WTC11 (cell line): ENCODE measurements around the gene TTC19. TPM values are rescaled to one million over a fixed set of nuclear protein-coding genes. Genes with fewer than 3 reads are reported as not detected.
"Not testable (repeated sequence)": the region's sequence is repeated elsewhere in the genome, so short reads cannot be mapped to it uniquely, and the experiment has no call there.

Experiments
- ATAC-seq: fragments of 200-7000 bp; cut with Tn5 transposase; 2 replicates; pipeline ENCODE4 v1.10.0; 2021; ENCODE audit warnings: mild to moderate bottlenecking, moderate library complexity
- CTCF ChIA-PET: fragments of 300-600 bp; sonication (Branson Sonifier 250); formaldehyde crosslinking; loops from one replicate; lab custom pipeline; 2021; ENCODE audit warnings: antibody characterized with exemption; lab: Charles Lee
- POLR2A ChIA-PET: fragments of 350-600 bp; sonication (Branson Sonifier 250); formaldehyde crosslinking; loops from one replicate; lab custom pipeline; 2021; ENCODE audit warnings: antibody characterized with exemption; lab: Charles Lee
- DNase-seq: peaks from one replicate; pipeline ENCODE4 v3.0.0; 2021; ENCODE audit warnings: low spot score
- H3K27ac Mint-ChIP-seq: 2 replicates; pipeline ENCODE4 v1.8.0; 2021; ENCODE audit warnings: mixed read lengths
- H3K27me3 Mint-ChIP-seq: 2 replicates; pipeline ENCODE4 v1.8.0; 2021; ENCODE audit warnings: low read depth, mild to moderate bottlenecking, moderate library complexity, mixed read lengths
- H3K36me3 Mint-ChIP-seq: 2 replicates; pipeline ENCODE4 v1.8.0; 2021; ENCODE audit warnings: mixed read lengths
- H3K4me1 Mint-ChIP-seq: 2 replicates; pipeline ENCODE4 v1.8.0; 2022; ENCODE audit warnings: mixed read lengths
- H3K4me3 Mint-ChIP-seq: 2 replicates; pipeline ENCODE4 v1.8.0; 2021; ENCODE audit warnings: mild to moderate bottlenecking, moderate library complexity, mixed read lengths
- H3K9me3 Mint-ChIP-seq: 2 replicates; pipeline ENCODE4 v1.8.0; 2021; ENCODE audit warnings: mixed read lengths
- CREB1 ChIP-seq: sonication (generic); formaldehyde crosslinking; IDR thresholded peaks from 2 replicates; pipeline ENCODE4 v1.8.0; 2023; ENCODE audit warnings: mild to moderate bottlenecking, missing genetic modification reagents
- FOXK1 ChIP-seq: sonication (generic); formaldehyde crosslinking; IDR thresholded peaks from 2 replicates; pipeline ENCODE4 v1.8.0; 2022; ENCODE audit warnings: mild to moderate bottlenecking, moderate library complexity, missing genetic modification reagents
- HMGA2 ChIP-seq: fragments of 250-450 bp; sonication (Bioruptor Pico); IDR thresholded peaks from 2 replicates; pipeline ENCODE4 v1.4.0; 2021; ENCODE audit warnings: mild to moderate bottlenecking, moderate library complexity
- NFYB ChIP-seq: sonication (generic); formaldehyde crosslinking; conservative IDR thresholded peaks from 2 replicates; pipeline ENCODE4 v1.8.0; 2022; ENCODE audit warnings: low read depth, missing genetic modification reagents
- SMAD3 ChIP-seq: sonication (generic); formaldehyde crosslinking; IDR thresholded peaks from 2 replicates; pipeline ENCODE4 v1.8.0; 2022; ENCODE audit warnings: missing genetic modification reagents, mild to moderate bottlenecking, borderline replicate concordance
- SMAD4 ChIP-seq: sonication (generic); formaldehyde crosslinking; IDR thresholded peaks from 2 replicates; pipeline ENCODE4 v1.8.0; 2022; ENCODE audit warnings: mild to moderate bottlenecking, missing genetic modification reagents
- SP1 ChIP-seq: sonication (generic); formaldehyde crosslinking; conservative IDR thresholded peaks from 2 replicates; pipeline ENCODE4 v1.8.1; 2022; ENCODE audit warnings: missing genetic modification reagents
- ZBTB21 ChIP-seq: sonication (generic); formaldehyde crosslinking; IDR thresholded peaks from 2 replicates; pipeline ENCODE4 v1.8.1; 2023; ENCODE audit warnings: mild to moderate bottlenecking, missing genetic modification reagents, borderline replicate concordance
- ZNF263 ChIP-seq: sonication (generic); formaldehyde crosslinking; IDR thresholded peaks from 2 replicates; pipeline ENCODE4 v1.8.1; 2022; ENCODE audit warnings: low read depth, mild to moderate bottlenecking, moderate library complexity, missing genetic modification reagents
- total RNA-seq: library from RNA; stranded (reverse); gene quantifications from 3 replicates; pipeline ENCODE4 v1.2.3, GENCODE V29; 2021
- TF ChIP-seq, protein P1 (sequence below): sonication (generic); formaldehyde crosslinking; IDR thresholded peaks from 2 replicates; pipeline ENCODE4 v1.8.1; 2022; ENCODE audit warnings: mild to moderate bottlenecking, moderate library complexity, missing genetic modification reagents
- TF ChIP-seq, protein P2 (sequence below): sonication (generic); formaldehyde crosslinking; IDR thresholded peaks from 2 replicates; pipeline ENCODE4 v1.8.1; 2023; ENCODE audit warnings: mild to moderate bottlenecking, moderate library complexity, missing genetic modification reagents
- TF ChIP-seq, protein P3 (sequence below): sonication (generic); formaldehyde crosslinking; IDR thresholded peaks from 2 replicates; pipeline ENCODE4 v1.8.1; 2022; ENCODE audit warnings: missing genetic modification reagents, borderline replicate concordance
- TF ChIP-seq, protein P4 (sequence below): sonication (generic); formaldehyde crosslinking; IDR thresholded peaks from 2 replicates; pipeline ENCODE4 v1.8.1; 2023; ENCODE audit warnings: mild to moderate bottlenecking, missing genetic modification reagents
- TF ChIP-seq, protein P5 (sequence below): sonication (generic); formaldehyde crosslinking; IDR thresholded peaks from 2 replicates; pipeline ENCODE4 v1.8.0; 2022; ENCODE audit warnings: mild to moderate bottlenecking, missing genetic modification reagents
- TF ChIP-seq, protein P6 (sequence below): fragments of 250-450 bp; sonication (Bioruptor Pico); IDR thresholded peaks from 2 replicates; pipeline ENCODE4 v1.8.0; 2021; ENCODE audit warnings: mild to moderate bottlenecking
- TF ChIP-seq, protein P7 (sequence below): sonication (generic); formaldehyde crosslinking; IDR thresholded peaks from 2 replicates; pipeline ENCODE4 v1.8.0; 2022; ENCODE audit warnings: missing genetic modification reagents
- TF ChIP-seq, protein P8 (sequence below): sonication (generic); formaldehyde crosslinking; IDR thresholded peaks from 2 replicates; pipeline ENCODE4 v1.8.1; 2023; ENCODE audit warnings: mild to moderate bottlenecking, missing genetic modification reagents, borderline replicate concordance

TTC19 gene
- total RNA-seq, 1 experiment from 2014 or later, result 55.3 TPM

DNA sequence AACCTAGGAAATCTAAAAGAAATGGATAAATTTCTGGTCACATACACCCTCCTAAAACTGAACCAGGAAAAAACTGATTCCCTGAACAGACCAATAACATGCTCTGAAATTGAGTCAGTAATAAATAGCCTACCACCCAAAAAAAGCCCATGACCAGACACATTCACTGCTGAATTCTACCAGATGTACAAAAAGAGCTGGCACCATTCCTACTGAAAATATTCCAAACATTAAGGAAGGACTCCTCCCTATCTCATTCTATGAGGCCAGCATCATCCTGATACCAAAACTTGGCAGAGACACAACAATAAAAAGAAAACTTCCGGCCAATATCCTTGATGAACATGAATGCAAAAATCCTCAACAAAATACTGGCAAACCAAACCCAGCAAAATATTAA, 52.9 kb downstream of the TTC19 start:
- TF ChIP-seq NFYB (CRISPR knock-in tag) (no peak), SP1 (CRISPR knock-in tag) (no peak), HMGA2 (CRISPR knock-in tag) (no peak), CREB1 (CRISPR knock-in tag) (no peak), SMAD3 (no peak), ZNF263 (CRISPR knock-in tag) (no peak), SMAD4 (CRISPR knock-in tag) (no peak), ZBTB21 (no peak), FOXK1 (CRISPR knock-in tag) (no peak)
- TF ChIP-seq, protein P1, sequence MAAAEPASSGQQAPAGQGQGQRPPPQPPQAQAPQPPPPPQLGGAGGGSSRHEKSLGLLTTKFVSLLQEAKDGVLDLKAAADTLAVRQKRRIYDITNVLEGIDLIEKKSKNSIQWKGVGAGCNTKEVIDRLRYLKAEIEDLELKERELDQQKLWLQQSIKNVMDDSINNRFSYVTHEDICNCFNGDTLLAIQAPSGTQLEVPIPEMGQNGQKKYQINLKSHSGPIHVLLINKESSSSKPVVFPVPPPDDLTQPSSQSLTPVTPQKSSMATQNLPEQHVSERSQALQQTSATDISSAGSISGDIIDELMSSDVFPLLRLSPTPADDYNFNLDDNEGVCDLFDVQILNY (CRISPR knock-in tag), result no peak
- TF ChIP-seq, protein P2, sequence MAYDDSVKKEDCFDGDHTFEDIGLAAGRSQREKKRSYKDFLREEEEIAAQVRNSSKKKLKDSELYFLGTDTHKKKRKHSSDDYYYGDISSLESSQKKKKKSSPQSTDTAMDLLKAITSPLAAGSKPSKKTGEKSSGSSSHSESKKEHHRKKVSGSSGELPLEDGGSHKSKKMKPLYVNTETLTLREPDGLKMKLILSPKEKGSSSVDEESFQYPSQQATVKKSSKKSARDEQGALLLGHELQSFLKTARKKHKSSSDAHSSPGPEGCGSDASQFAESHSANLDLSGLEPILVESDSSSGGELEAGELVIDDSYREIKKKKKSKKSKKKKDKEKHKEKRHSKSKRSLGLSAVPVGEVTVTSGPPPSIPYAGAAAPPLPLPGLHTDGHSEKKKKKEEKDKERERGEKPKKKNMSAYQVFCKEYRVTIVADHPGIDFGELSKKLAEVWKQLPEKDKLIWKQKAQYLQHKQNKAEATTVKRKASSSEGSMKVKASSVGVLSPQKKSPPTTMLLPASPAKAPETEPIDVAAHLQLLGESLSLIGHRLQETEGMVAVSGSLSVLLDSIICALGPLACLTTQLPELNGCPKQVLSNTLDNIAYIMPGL (CRISPR knock-in tag), result no peak
- TF ChIP-seq, protein P3, sequence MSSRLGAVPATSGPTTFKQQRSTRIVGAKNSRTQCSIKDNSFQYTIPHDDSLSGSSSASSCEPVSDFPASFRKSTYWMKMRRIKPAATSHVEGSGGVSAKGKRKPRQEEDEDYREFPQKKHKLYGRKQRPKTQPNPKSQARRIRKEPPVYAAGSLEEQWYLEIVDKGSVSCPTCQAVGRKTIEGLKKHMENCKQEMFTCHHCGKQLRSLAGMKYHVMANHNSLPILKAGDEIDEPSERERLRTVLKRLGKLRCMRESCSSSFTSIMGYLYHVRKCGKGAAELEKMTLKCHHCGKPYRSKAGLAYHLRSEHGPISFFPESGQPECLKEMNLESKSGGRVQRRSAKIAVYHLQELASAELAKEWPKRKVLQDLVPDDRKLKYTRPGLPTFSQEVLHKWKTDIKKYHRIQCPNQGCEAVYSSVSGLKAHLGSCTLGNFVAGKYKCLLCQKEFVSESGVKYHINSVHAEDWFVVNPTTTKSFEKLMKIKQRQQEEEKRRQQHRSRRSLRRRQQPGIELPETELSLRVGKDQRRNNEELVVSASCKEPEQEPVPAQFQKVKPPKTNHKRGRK (CRISPR knock-in tag), result no peak
- TF ChIP-seq, protein P4, sequence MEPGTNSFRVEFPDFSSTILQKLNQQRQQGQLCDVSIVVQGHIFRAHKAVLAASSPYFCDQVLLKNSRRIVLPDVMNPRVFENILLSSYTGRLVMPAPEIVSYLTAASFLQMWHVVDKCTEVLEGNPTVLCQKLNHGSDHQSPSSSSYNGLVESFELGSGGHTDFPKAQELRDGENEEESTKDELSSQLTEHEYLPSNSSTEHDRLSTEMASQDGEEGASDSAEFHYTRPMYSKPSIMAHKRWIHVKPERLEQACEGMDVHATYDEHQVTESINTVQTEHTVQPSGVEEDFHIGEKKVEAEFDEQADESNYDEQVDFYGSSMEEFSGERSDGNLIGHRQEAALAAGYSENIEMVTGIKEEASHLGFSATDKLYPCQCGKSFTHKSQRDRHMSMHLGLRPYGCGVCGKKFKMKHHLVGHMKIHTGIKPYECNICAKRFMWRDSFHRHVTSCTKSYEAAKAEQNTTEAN, result no peak
- TF ChIP-seq, protein P5, sequence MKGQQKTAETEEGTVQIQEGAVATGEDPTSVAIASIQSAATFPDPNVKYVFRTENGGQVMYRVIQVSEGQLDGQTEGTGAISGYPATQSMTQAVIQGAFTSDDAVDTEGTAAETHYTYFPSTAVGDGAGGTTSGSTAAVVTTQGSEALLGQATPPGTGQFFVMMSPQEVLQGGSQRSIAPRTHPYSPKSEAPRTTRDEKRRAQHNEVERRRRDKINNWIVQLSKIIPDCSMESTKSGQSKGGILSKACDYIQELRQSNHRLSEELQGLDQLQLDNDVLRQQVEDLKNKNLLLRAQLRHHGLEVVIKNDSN (CRISPR knock-in tag), result no peak
- TF ChIP-seq, protein P6, sequence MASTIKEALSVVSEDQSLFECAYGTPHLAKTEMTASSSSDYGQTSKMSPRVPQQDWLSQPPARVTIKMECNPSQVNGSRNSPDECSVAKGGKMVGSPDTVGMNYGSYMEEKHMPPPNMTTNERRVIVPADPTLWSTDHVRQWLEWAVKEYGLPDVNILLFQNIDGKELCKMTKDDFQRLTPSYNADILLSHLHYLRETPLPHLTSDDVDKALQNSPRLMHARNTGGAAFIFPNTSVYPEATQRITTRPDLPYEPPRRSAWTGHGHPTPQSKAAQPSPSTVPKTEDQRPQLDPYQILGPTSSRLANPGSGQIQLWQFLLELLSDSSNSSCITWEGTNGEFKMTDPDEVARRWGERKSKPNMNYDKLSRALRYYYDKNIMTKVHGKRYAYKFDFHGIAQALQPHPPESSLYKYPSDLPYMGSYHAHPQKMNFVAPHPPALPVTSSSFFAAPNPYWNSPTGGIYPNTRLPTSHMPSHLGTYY (CRISPR knock-in tag), result no peak
- TF ChIP-seq, protein P7, sequence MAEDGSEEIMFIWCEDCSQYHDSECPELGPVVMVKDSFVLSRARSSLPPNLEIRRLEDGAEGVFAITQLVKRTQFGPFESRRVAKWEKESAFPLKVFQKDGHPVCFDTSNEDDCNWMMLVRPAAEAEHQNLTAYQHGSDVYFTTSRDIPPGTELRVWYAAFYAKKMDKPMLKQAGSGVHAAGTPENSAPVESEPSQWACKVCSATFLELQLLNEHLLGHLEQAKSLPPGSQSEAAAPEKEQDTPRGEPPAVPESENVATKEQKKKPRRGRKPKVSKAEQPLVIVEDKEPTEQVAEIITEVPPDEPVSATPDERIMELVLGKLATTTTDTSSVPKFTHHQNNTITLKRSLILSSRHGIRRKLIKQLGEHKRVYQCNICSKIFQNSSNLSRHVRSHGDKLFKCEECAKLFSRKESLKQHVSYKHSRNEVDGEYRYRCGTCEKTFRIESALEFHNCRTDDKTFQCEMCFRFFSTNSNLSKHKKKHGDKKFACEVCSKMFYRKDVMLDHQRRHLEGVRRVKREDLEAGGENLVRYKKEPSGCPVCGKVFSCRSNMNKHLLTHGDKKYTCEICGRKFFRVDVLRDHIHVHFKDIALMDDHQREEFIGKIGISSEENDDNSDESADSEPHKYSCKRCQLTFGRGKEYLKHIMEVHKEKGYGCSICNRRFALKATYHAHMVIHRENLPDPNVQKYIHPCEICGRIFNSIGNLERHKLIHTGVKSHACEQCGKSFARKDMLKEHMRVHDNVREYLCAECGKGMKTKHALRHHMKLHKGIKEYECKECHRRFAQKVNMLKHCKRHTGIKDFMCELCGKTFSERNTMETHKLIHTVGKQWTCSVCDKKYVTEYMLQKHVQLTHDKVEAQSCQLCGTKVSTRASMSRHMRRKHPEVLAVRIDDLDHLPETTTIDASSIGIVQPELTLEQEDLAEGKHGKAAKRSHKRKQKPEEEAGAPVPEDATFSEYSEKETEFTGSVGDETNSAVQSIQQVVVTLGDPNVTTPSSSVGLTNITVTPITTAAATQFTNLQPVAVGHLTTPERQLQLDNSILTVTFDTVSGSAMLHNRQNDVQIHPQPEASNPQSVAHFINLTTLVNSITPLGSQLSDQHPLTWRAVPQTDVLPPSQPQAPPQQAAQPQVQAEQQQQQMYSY (CRISPR knock-in tag), result no peak
- TF ChIP-seq, protein P8, sequence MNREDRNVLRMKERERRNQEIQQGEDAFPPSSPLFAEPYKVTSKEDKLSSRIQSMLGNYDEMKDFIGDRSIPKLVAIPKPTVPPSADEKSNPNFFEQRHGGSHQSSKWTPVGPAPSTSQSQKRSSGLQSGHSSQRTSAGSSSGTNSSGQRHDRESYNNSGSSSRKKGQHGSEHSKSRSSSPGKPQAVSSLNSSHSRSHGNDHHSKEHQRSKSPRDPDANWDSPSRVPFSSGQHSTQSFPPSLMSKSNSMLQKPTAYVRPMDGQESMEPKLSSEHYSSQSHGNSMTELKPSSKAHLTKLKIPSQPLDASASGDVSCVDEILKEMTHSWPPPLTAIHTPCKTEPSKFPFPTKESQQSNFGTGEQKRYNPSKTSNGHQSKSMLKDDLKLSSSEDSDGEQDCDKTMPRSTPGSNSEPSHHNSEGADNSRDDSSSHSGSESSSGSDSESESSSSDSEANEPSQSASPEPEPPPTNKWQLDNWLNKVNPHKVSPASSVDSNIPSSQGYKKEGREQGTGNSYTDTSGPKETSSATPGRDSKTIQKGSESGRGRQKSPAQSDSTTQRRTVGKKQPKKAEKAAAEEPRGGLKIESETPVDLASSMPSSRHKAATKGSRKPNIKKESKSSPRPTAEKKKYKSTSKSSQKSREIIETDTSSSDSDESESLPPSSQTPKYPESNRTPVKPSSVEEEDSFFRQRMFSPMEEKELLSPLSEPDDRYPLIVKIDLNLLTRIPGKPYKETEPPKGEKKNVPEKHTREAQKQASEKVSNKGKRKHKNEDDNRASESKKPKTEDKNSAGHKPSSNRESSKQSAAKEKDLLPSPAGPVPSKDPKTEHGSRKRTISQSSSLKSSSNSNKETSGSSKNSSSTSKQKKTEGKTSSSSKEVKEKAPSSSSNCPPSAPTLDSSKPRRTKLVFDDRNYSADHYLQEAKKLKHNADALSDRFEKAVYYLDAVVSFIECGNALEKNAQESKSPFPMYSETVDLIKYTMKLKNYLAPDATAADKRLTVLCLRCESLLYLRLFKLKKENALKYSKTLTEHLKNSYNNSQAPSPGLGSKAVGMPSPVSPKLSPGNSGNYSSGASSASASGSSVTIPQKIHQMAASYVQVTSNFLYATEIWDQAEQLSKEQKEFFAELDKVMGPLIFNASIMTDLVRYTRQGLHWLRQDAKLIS, result no peak
- DNase-seq (no peak), ATAC-seq (no peak)
- ChIA-PET CTCF (no interaction called here), POLR2A (no interaction called here)
- Mint-ChIP-seq H3K27me3 (no peaks in the 10 kb centered on the region), H3K4me3 (no peak overlapping the region), H3K4me1 (no peaks in the 10 kb centered on the region), H3K27ac (0 out of 2 replicates have a peak overlapping the region, but pooled peaks have one; percentile 31), H3K36me3 (peaks cover 41% of the 10 kb centered on the region), H3K9me3 (no peaks in the 10 kb centered on the region)

DNA sequence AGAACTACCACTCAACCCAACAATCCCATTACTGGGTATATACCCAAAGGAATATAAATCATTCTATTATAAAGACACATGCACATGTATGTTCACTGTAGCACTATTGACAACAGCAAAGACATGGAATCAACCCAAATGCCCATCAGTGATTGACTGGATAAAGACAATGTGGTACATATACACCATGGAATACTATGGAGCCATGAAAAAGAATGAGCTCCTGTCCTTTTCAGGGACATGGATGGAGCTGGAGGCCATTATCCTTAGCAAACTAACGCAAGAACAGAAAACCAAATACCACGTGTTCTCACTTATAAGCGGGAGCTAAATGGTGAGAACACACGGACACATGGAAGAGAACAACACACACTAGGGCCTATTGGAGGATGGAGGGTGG, 55.5 kb downstream of the TTC19 start:
- H3K36me3 Mint-ChIP-seq, result peaks cover 49% of the 10 kb centered on the region
- CTCF ChIA-PET, result not testable (repeated sequence)

More for the DNA sequence above, 55.5 kb downstream of the TTC19 start:
- H3K4me1 Mint-ChIP-seq, DNase-seq, H3K27me3 Mint-ChIP-seq, ATAC-seq, H3K4me3 Mint-ChIP-seq, H3K9me3 Mint-ChIP-seq, H3K27ac Mint-ChIP-seq, POLR2A ChIA-PET: not testable (repeated sequence)
